GM10266 (cell line): Measurements from ENCODE around the gene IGF2BP1.

Source experiments
- DNase-seq: peaks from one replicate; pipeline ENCODE4 v3.0.0; 2012; ENCODE audit errors: extremely low spot score
- CTCF ChIP-seq: IDR thresholded peaks from 2 replicates; pipeline ENCODE4 v1.5.1; 2012; ENCODE audit warnings: mild to moderate bottlenecking, low read depth; ENCODE audit not compliant: control insufficient read depth, insufficient read depth; ENCODE audit errors: missing control alignments

IGF2BP1 gene

GRCh38 chr17:49104511-49105074, 107.4 kb downstream of the IGF2BP1 start:
- no peak for TF ChIP-seq CTCF
- no peak for DNase-seq
